Midbrain (tissue), 1 donor: Measurements from ENCODE around the gene CRHR1.

Experiments used
- DNase-seq: peaks from one replicate; lab custom pipeline; 2025; lab: John Stamatoyannopoulos, UW

The CRHR1 gene

DNA sequence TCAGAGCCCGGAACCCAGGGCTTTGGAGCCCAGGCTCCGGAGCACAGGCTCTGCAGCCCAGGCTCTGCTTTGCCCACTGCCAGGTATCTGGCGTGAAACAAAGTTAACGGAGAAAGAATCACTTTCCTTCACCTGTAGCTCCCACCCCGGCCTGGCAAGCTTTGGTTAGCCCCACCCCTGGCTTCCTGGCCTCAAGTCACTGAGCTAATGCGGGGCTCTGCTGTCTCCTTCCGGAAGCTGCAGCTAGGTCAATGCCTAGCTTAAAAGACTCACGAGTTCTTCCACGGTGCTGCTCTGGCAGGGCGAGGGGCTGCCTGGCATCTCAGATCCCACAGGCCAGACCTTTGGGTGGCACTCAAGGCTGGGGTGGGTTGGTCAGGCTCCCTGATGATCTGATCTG is 39.5 kb downstream of the CRHR1 start:
- DNase-seq: no peak

DNA sequence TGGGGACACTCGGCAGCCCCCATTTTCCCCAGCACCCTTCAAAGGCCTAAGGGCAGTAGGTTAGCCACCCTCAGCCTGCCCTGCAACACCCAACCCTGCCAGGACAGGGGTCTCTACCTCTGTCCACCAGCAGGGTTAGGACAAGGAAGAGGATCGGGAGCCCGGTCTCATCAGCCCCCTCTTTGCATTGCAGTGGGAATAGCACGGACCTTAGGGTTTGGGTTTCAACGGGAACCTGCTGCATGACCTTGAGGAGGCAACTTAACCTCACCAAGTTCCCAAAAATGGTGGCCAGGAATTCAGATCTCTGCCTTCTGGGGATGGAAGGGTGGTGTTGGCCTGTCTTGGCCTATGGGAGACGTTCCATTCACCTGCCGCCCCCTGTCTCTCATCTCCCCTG is 40.4 kb downstream of the CRHR1 start:
- DNase-seq: no peak

DNA sequence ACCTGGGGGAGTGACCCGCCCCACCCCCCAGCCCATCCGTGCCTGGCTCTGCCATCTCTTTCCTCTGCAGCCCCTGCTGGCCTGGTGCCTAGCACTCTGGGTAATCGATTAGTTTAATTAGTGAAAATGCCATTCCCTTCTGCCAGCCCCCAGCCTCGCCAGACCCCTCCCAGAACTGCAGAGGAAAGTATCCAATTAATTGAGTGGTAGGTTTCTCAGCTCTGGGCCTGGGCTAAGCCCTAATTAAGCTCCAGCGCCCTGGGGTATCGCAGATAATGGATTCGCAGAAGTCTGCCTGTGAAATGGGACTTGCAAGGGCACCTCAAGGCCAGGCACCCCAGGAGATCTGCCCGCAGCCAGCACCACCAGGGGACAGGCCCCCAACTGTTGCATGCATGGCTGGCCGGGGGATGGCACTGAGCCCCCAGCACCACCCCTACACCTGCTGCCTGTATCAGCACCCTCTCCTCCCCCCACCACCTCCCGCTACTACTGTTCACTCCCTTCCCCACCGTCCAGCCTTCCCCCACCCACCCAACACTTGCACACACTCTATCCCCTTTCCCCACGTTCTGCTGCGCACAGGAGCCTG is 40.9 kb downstream of the CRHR1 start:
- no peak for DNase-seq

DNA sequence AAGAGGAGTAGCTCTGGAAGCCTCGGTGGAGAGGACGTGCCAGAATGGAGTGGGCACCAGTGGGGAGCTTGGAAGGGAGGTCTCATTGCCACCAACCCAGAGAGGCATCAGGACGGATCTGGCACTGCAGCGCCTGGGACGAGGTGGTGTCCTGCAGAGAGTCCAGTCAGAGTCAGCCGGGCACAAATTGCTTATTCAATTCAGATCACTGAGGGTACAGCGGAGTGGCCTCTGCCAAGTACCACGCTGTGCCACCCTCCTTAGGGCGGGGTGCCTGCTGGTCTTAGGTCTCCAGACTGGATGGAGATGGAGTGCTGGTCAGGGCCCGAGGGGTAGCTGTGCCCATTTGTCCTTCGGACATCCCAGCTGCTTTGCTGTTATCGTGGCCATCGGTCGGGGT is 41.7 kb downstream of the CRHR1 start:
- no peak for DNase-seq

DNA sequence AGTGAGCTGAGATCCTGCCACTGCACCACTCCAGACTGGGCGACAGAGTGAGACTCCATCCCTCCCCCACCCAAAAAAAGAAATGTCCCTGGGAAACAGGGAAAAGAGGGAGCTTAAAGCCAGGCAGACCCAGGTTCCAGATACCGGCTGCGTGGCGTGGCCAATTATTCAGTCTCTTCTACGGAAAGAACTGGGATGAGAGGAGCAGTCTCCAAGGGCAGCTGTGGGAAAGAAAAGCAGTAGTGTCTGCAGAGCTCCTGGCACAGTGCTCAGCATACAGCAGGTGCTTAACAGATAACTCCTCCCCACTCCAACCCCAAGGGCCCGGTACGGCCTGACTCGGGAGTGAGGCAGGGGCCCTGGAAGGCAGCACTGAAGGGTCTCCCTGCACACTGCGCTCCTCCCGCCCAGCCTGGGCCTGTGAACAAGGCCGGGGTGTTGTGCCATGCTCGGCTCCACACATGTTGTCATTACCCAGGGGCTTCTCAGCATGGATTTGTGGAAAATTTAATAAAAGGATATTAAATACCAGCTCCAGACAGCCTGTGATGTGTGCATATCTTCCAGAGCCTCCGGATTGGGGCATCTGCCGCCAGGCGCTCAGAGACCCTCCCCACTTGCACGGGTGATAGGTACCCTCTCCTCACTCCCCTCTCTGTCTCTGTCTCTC is 42.9 kb downstream of the CRHR1 start:
- DNase-seq: no peak

DNA sequence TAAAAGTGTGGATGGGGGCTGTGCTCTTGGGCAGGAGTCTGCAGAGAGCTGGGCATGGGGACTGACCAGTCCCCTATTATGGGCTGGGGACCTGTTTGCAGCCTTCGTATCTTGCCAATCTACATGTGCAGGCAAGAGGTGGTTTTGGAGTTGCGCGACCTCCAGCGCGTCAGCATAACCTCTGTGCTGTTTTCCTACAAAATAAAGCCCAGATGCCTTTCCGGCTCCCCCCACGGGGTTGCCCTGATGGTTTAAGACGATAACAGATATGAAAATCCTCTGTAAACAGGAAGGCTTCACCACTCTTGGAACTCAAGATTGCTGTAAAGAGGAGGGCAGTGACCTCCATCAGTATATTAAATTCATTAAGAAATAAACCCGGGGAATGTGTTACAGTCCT is 44.1 kb downstream of the CRHR1 start:
- no peak for DNase-seq

DNA sequence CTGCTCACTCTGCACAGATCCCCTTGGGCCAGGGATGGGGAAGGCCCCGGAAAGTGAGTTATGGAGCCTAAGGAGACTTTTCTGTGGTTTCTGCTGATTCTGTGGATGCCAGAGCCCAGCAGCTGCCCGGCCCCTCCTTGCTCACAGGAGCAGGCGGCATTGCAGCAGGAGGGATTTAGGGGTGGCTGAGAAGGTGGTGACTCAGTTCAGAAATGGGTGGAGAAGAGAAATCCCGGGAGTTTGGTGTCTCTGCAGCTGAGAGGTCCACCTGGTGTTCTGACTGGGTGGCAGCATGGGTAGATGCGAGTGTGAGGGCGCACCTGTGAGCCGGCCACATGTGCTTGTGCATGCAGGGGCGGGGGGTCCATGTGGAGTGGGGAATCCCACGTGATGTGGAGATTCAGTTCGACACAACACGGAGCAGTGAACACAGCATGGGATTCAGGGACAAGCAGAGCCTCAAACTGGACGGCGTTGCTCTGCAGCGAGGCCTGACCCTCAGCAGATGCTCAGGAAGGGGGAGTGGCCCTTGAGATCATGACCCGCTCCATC is 44.5 kb downstream of the CRHR1 start:
- DNase-seq: no peak

DNA sequence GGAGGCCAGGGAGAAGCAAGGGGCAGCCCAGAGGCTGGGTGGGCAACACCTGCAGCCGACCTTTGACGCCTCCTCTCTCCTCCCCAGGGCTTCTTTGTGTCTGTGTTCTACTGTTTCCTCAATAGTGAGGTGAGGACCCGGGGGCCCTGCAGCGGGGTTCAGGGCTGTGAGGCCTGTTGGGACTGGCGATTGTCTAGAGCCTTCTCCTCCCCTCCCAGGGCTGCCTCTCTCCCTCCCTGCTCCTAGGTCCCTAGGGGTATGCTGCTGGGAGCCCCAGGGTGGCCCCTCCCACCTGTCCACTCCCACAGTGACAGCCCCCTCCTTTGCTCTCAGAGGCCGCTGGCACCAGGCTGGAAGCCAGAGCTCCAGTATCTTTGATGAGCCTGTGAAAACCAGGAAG is 49.8 kb downstream of the CRHR1 start:
- no peak for DNase-seq

DNA sequence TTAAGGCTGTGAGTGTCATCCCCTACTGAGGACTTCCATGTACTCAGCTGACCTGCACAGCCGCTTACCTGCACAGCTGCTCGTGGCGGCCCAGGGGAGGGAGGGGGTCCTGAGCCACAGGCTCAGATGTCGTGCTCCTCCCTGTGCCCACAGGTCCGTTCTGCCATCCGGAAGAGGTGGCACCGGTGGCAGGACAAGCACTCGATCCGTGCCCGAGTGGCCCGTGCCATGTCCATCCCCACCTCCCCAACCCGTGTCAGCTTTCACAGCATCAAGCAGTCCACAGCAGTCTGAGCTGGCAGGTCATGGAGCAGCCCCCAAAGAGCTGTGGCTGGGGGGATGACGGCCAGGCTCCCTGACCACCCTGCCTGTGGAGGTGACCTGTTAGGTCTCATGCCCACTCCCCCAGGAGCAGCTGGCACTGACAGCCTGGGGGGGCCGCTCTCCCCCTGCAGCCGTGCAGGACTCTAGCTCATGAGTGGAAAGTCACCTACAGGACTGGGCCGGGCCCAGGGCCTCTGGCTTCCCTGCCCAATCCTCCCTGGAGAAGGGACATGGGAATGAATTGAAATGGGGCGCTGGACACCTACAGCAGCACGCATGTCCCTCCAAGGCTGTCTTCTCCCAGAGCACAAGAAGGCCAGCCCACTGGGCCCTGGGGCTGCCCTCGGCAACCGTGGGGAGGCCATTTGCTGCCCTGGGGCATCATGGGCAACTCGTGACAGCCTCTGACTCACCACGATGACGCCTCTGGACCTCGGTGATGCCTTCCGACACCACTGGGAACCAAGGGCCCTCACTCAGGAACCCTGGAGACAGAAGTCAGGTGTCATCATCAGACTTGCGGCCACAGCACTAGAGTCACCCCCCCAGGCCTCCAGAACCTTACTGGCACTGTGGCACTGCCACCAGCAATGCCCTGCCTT is 50.6 kb downstream of the CRHR1 start:
- DNase-seq: no peak

DNA sequence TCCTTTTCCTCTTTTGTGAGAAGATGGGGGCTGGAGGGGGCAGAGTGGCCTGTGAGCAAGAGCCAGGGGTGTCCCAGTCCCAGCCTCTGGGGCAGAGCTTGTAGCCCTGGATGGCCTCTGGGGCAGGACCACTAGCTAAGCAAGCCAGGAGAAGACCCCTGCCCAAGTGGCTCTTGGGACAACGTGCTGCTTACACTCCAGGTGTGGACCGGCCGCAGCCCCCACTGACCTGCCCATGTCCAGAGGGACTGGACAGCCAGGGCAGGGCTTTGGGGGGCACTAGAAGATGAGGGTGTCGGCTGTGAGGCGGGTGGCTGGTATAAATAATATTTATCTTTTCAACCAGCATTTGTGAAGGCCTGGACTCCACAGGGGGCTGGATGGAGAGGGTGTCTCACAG is 51.4 kb downstream of the CRHR1 start:
- no peak for DNase-seq

DNA sequence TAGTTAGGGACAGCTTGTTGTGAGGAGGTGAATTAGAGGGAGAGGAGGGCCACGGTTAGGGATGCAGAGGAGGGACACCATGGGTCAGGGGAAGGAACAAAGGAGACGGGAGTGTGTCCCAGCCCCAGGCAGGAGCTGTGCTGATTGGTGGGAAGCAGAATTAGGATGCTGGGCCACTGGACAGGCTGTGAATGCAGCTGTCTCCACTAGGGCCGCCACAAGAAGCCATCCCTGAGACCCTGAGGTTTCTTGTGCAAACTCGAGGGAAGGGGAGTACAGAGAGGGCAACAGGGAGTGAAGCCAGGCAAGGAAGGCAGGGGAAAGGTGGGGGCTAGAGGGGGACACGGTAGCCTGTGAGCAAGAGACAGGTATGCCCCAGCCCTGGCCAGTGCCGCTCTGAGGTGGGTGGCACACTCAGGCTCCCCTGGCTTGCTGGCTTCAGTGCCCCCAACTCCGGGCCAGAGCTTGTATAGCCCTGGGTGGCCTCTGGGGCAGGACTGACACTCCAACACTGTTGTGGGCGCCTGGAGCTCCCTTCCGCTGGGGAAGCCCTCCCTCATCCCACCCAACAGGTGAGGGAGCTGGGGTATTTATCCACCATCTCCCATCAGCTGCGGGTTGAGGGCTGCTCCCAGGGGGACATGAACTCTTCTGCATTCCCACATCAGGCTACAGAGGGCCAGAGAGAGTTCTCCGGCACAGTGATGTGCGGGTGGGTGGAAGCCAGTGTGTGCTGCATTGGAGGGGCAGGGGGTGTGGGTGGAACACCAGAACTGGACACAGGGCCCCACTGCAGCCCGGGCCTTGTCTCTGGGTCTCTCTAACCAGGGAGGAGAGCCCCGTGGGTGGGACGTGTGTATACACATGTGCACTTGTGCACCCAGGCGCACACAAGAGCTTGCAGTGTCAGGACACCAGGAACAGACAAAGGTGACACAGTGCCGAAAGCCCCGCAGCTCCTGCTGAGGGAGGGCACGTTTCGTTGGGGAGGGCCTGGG is 52.2 kb downstream of the CRHR1 start:
- no peak for DNase-seq

DNA sequence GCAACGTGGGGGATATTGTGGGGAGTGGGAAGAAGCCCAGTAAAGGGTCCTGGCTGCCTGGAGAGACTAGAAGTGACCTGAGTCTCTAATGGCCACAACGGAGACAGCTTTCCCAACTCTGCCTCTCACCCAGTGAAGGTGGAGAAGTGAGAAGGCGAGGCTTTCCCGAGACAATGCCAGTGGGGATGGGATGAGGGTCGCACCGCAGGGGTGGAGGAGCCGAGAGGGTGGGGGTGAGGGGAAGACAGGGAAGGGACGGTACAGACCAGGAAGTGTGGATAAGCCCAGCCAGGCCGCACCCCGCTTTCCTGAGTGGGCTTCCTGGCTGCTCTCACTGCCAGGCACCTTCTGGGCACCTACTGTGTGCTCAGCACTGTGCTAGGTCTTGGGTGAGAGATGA is 53.1 kb downstream of the CRHR1 start:
- no peak for DNase-seq

DNA sequence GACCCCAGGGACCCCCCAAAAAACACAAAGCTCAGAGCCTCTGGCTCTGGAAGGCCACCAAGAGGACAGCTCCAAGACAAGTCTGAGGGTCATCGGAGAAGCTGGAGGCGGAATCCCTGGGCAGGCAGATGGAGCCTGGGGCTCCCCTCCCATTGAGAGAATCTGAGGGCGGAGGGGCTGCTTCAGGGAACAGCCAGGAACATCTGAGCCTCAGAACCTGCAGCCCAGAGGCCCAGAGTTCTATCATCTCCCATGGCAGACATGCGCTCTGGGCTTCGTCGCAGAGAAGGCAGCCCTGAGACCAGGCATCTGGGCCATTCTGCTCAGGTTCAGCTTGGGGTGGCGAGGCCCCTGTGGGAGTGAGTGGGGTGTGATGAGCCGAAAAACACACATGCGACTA is 53.5 kb downstream of the CRHR1 start:
- no peak for DNase-seq

DNA sequence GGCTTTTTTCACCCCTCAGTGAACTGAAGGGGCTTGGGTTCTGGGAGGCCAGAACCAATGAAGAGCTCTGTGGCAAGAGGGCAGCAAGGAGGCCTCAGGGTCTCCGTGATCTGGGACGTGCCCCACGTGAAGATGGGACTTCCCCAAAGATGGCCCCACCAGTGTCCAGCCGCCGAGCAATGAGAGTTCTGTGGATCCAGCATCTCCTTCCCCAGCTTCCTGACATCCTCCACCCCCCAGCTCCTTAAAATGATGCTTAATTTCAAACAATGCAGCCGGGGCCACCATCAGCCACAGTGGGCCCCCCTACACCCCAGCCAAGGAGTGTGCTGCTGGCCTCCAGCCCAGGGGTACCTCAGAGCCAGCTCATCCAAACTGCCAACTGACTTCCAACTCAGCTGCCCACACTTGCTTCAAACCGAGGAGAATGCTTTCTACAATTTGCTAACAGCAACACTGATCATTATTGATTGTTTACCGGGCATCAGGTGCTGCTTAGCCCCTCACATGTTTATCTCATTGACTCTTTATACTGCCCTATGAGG is 54.7 kb downstream of the CRHR1 start:
- peak; percentile 3 for DNase-seq

DNA sequence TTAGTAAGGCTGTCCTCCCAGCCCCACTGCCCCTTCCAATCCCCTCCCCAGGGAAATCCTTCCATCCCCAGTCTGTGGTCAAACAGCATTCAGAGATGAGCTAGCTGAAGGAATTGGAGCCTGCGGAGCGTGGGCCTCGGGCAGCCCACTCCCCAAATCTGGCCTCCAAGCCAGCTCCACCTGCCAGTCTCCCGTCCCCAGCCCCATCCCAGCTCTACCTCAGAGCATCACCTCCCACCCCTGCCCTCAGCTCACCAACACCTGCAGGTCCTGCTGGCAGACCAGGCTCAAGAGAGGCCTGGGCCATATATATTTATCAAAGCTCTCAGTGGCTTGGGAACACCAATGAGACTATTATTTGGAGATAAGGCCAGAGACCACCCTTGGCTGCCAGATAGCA is 55.3 kb downstream of the CRHR1 start:
- no peak for DNase-seq

DNA sequence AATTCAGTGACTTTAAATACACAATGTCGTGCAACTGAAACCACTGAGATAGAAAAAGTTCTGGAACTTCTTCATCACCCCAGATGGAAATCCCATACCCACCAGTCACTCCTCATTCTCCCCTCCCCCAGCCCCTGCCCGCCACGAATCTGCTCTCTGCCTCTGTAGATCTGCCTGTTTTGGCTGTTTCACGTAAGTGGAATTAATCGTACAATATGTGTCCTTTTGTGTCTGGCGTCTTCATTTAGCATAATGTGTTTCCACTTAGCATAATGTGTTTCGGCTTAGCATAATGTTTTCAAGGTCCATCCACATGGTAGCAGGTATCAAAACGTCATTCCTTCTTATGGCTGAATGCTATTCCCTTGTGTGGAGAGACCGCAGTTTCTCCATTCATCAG is 57.1 kb downstream of the CRHR1 start:
- DNase-seq: no peak

DNA sequence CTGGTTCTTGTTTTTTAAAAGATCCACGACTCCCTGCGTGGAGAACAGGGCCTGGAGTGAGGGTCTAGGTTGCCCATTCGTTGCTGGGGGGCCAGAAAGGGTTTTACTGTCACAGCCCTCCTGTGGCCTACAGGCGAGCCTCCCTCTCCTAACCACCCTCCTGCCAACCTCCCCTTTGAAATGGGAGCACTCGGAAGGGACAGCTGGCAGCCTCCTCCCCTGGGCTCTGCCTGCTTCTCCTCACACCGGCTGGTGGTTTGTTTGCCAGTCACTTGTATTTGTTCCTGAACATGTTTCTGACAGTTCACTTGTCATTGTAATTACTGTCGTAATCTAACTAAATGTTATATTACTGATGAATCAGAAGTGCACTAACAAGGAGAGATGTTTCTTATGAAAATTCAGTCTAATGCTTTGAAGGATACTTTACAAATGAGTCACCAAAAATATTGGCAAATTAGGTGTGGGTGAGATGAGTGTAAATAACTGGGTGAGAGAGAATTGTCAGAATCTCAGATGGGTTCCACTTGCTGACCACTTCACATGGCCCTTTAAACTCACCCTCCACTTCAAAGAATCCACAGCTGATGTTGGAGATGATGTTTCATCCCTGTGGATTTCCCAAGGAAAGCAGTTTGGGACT is 57.9 kb downstream of the CRHR1 start:
- DNase-seq: no peak

DNA sequence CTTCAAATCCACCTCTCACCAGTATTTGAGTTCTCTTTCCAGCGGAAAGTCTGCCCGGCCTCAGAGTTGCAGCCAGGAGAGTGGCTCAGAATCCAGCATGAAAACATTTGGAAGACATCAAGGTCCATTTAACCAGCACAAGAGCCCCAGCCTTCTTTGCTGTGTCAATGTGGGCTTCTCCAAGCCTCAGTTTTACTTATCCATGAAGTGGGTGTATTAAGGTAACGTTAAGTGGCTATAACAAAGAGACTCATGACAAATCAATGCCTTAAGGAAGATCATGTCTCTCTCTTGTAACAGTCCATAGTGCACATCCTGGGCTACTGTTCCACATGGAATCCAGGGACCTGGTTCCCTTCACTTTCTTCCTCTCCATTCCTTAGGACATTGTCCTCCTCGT is 59.6 kb downstream of the CRHR1 start:
- no peak for DNase-seq

DNA sequence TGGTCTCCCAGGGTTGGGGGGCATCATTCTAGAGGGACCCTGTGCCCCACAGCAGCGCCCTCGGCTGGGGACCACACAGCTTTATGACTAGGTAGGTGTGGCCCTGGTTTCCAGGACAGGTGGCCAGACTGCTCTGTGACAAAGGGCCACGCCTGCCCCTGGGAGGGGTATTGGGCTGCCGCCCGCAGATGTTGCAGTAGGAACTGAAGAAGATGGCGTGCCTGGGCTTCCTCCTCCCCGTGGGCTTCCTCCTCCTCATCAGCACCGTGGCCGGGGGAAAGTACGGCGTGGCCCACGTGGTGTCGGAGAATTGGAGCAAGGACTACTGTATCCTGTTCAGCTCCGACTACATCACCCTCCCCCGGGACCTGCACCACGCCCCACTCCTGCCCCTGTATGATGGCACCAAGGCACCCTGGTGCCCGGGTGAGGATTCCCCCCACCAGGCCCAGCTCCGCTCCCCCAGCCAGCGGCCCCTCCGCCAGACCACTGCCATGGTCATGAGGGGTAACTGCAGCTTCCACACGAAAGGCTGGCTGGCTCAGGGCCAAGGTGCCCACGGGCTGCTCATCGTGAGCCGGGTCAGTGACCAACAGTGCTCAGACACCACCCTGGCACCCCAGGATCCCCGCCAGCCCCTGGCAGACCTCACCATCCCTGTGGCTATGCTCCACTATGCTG is 60.7 kb downstream of the CRHR1 start, which contains the start of gene SPPL2C:
SPPL2C (plus strand) TSS at position 187 of the 681 bp plus-strand sequence; CDS start at position 213, 26 bp downstream.
- DNase-seq: no peak
